AG09309 (cell line): ENCODE data around the gene CBX8.
A peak's percentile ranks its signal among the peaks of the same experiment; 100 is the strongest.

Source experiments
- DNase-seq: peaks from one replicate; pipeline ENCODE4 v3.0.0-alpha.2; 2010; ENCODE audit warnings: low read depth
- H3K4me3 ChIP-seq: 2 replicates; pipeline ENCODE4 v1.5.1; 2011; ENCODE audit warnings: mild to moderate bottlenecking, low read depth, low read length, moderate library complexity; ENCODE audit not compliant: control insufficient read depth
- CTCF ChIP-seq: IDR thresholded peaks from 2 replicates; pipeline ENCODE4 v1.5.1; 2011; ENCODE audit warnings: mild to moderate bottlenecking, low read depth, low read length, inconsistent platforms; ENCODE audit not compliant: insufficient read depth, control insufficient read depth; ENCODE audit errors: missing control alignments

The CBX8 gene

DNA sequence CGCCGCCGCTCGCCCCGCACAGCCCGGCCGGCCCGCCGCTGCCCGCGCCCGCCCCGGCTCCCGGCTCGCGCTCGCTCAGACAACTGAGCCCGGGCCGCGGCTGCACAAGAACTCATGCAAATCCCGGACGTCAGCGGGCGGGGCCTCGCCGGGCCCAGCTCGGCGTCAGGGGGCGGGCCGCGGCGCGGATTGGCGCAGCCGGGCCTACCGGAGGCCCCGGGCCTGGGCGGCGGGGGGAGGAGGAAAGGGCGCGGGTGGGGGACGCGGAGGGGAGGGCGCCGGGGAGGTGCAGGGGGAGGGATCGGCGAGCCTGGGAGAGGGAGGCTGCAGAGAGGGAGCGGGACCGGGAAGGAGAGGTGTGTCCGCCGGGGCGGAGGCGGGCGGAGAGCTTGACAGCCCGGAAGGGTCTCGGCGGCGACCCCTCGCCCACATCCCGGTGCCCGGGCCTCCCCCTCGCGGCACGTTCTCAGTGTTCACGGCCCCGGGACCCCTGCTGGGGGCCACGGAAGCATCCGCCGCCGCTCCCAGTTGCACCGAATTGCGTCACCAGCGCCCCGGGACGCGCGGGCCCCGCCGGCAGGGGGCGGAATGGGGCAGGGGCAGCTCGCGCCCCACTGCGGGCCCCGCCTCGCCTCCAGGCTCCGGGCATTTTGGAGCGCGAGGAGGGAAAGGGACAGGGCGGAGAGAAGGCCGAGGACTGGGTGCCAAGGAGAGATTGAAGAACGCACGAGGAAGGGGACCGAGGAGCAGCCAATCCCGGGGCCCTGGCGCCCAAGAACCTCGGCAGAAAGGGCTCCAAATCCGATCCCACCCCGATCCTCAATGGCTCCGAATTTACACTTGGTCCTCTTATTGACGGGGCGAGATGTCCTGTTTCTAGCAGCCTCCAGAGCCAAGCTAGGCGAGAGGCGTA is 42.7 kb upstream of the CBX8 start, which contains the start of gene CBX4:
CBX4 (minus strand) TSS at position 85 of the 913 bp plus-strand sequence. CDS start 189 bp downstream, outside the sequence.
- DNase-seq = peak; percentile 61
- H3K4me3 ChIP-seq = peak within 1 kb of the TSS; percentile 81
- TF ChIP-seq CTCF = peak; percentile 41

DNA sequence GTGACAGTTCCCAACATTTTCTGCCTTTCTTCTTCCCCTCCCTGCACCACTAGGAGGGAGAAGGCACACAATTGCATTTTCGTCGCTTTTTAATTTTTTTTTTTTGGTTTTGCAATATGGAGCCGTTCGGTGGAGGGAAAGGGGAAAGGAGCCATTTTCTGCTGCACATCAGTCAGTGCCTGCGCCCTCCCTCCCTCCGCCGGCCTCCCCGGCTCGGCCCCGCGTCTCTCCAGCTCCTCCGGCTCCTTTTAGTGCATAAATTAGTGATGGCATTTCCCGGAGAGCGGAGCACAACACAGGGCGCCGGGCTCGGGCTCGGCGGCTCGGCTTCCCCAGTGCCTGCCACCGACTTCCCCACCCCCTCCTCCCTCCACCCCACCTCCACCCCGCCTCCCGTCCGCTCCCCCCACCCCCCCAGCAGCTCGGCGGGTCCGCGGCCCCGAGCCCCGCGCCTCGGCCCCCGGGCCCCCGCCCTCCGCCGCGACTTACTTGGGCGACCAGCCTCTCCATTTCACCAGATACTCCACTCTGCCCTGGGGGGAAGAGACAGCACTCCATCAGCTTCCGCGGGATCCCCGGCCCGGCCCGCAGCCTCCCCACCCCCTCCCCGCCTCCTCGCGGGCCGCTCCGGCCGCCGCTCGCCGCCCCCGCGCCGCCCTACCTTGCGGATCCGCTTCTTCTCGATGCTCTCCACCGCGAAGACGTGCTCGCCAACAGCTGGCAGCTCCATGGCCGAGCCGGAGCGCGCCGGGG is 41.8 kb upstream of the CBX8 start:
- H3K4me3 ChIP-seq = peak overlapping the region; percentile 81
- peak; percentile 15 for TF ChIP-seq CTCF
- DNase-seq = no peak

GRCh38 chr17:79837888-79838521 is 41.1 kb upstream of the CBX8 start:
- peak overlapping the region; percentile 81 for H3K4me3 ChIP-seq

GRCh38 chr17:79836972-79837887 is 40.4 kb upstream of the CBX8 start:
- TF ChIP-seq CTCF = no peak
- no peak for DNase-seq

More at GRCh38 chr17:79837888-79838521, 41.1 kb upstream of the CBX8 start:
- TF ChIP-seq CTCF = no peak
- no peak for DNase-seq

GRCh38 chr17:79836510-79836971 is 39.7 kb upstream of the CBX8 start:
- no peak overlapping the region for H3K4me3 ChIP-seq
- no peak for DNase-seq

More at GRCh38 chr17:79836972-79837887, 40.4 kb upstream of the CBX8 start:
- peak overlapping the region; percentile 81 for H3K4me3 ChIP-seq

More at GRCh38 chr17:79836510-79836971, 39.7 kb upstream of the CBX8 start:
- no peak for TF ChIP-seq CTCF
